Transverse colon (tissue), 4 donors: ENCODE results near the gene COL4A5. TPM values are rescaled to one million over a fixed set of nuclear protein-coding genes. Genes with fewer than 3 reads are reported as not detected.

ENCODE experiments used
- DNase-seq: peaks from one replicate; pipeline ENCODE4 v3.0.0-alpha.2; 2019
- H3K27ac ChIP-seq, 4 donors: fragments of 200-600 bp; sonication (generic); 2 replicates each; pipeline ENCODE4 v1.5.1; 2016 to 2018; ENCODE audit warnings: inconsistent platforms in 4 of 4
- H3K27me3 ChIP-seq: fragments of 200-600 bp; sonication (generic); 2 replicates; pipeline ENCODE4 v1.5.1; 2017; ENCODE audit warnings: inconsistent platforms
- H3K36me3 ChIP-seq, 4 donors: fragments of 200-600 bp; sonication (generic); 2 replicates each; pipeline ENCODE4 v1.5.1; 2017 to 2019; ENCODE audit warnings: inconsistent platforms in 4 of 4
- H3K4me1 ChIP-seq, 4 donors: fragments of 200-600 bp; sonication (generic); 2 replicates each; pipeline ENCODE4 v1.5.1; 2017 to 2020; ENCODE audit warnings: inconsistent platforms in 4 of 4
- H3K4me3 ChIP-seq, 4 donors: fragments of 200-600 bp; sonication (generic); 1 replicate in 1 of 4; 2 replicates in 3 of 4; pipeline versions ENCODE4 v1.5.1 to v1.6.1; 2017 to 2019; ENCODE audit warnings: inconsistent platforms in 4 of 4
- H3K9me3 ChIP-seq, 2 donors: fragments of 200-600 bp; sonication (generic); 2 replicates each; pipeline ENCODE4 v1.5.1; 2017 to 2019; ENCODE audit warnings: inconsistent platforms in 2 of 2
- CTCF ChIP-seq, 5 experiments: fragments of 200-600 bp in 3 of 5; fragments of 450-650 bp in 2 of 5; sonication (generic) in 3 of 5; IDR thresholded peaks; 1 replicate in 2 of 5; 2 replicates in 3 of 5; pipeline ENCODE4 v1.5.1; 2016 to 2017; ENCODE audit warnings: antibody characterized with exemption in 5 of 5, inconsistent platforms in 3 of 5, mild to moderate bottlenecking in 2 of 5, moderate library complexity in 1 of 5
- EP300 ChIP-seq: sonication (generic); formaldehyde crosslinking; IDR thresholded peaks from one replicate; pipeline ENCODE4 v1.6.1; 2017; ENCODE audit warnings: antibody characterized with exemption, low read depth
- POLR2A ChIP-seq: fragments of 450-650 bp; IDR thresholded peaks from one replicate; pipeline ENCODE4 v1.6.1; 2016; ENCODE audit warnings: antibody characterized with exemption, mild to moderate bottlenecking, moderate library complexity
- POLR2AphosphoS5 ChIP-seq, 3 donors: sonication (generic); formaldehyde crosslinking; IDR thresholded peaks; one replicate each; pipeline ENCODE4 v1.6.1; 2016; ENCODE audit warnings: antibody characterized with exemption in 3 of 3
- WGBS, 2 donors: methylation state at CpG; one replicate each; pipeline ENCODE4 v1.1.5; 2018; ENCODE audit warnings: low coverage in 1 of 2; 5-methylcytosine and 5-hydroxymethylcytosine counted together
- in situ Hi-C, 4 donors: fragments of 200-750 bp; cut with MboI; loops; one replicate each; pipeline versions ENCODE4 v1.15.0 to v1.15.1; 2017; ENCODE audit warnings: low sequenced_read_pairs in 3 of 4, low pct_ligation_motif_present in 1 of 4, low pct_unique_long_range_greater_than_20kb in 1 of 4
- intact Hi-C: fragments of 100-400 bp; cut with DNase I; formaldehyde crosslinking; loops from one replicate; pipeline ENCODE4 v1.15.1; 2023; ENCODE audit warnings: low total_unique reads
- total RNA-seq, 4 donors: library from RNA; depleted of rRNA; stranded (reverse); fragments of >200 nt; gene quantifications; one replicate each; pipeline ENCODE4 v1.1.0, GENCODE V29; 2016

Gene COL4A5
- total RNA-seq, 4 donors from 2014 or later = 0.75 to 8.1 (median 2.8) TPM

GRCh38 chrX:108664701-108665100 lies 225.1 kb downstream of the COL4A5 start:
- TF ChIP-seq POLR2A (no peak), POLR2AphosphoS5 (IDR thresholded peaks at IDR 0.05) (no peak), CTCF (IDR thresholded peaks at IDR 0.05) (no peak)
- H3K4me1 ChIP-seq = no peaks in the 10 kb centered on the region
- no peak overlapping the region for H3K27ac ChIP-seq
- no peak overlapping the region for H3K4me3 ChIP-seq
- H3K36me3 ChIP-seq = no peaks in the 10 kb centered on the region
- DNase-seq = no peak
- in situ Hi-C loops = no loop called here
- H3K9me3 ChIP-seq = no peaks in the 10 kb centered on the region
- intact Hi-C loops = no loop called here
- 85 to 100% methylated on average over 3 of the region's 3 CpGs for WGBS, 2 donors
- no peaks in the 10 kb centered on the region for H3K27me3 ChIP-seq

- Histone ChIP-seq H3K36me3 (no peaks in the 10 kb centered on the region), H3K4me1 (no peaks in the 10 kb centered on the region), H3K4me3 (no peak overlapping the region), H3K9me3 (no peaks in the 10 kb centered on the region), H3K27ac (no peak overlapping the region), H3K27me3 (no peaks in the 10 kb centered on the region)
- in situ Hi-C loops = no loop called here
- WGBS, 2 donors = 84% methylated on average over 1 of the region's 1 CpG; no CpG with 5 or more reads in 1 of the 2 donors
- no peak for TF ChIP-seq POLR2A
- no peak for TF ChIP-seq EP300
- no peak for TF ChIP-seq CTCF (IDR thresholded peaks at IDR 0.05)
- TF ChIP-seq POLR2AphosphoS5 (IDR thresholded peaks at IDR 0.05) = no peak
- intact Hi-C loops = no loop called here
- no peak for DNase-seq
Measured at GRCh38 chrX:108666101-108666500, 226.5 kb downstream of the COL4A5 start.

- in situ Hi-C loops = no loop called here
Measured at GRCh38 chrX:108671526-108671925, 231.9 kb downstream of the COL4A5 start.

GRCh38 chrX:108696690-108697089 lies 257.1 kb downstream of the COL4A5 start:
- TF ChIP-seq CTCF (IDR thresholded peaks at IDR 0.05) = no peak
- intact Hi-C loops = no loop called here
- H3K27ac ChIP-seq = no peak overlapping the region
- no peaks in the 10 kb centered on the region for H3K4me1 ChIP-seq
- no peaks in the 10 kb centered on the region for H3K36me3 ChIP-seq
- no peak for DNase-seq
- no peak overlapping the region for H3K4me3 ChIP-seq
- no peaks in the 10 kb centered on the region for H3K9me3 ChIP-seq
- in situ Hi-C loops = no loop called here
- H3K27me3 ChIP-seq = no peaks in the 10 kb centered on the region
- WGBS, 2 donors = 82 to 95% methylated on average over 3 of the region's 3 CpGs

More at GRCh38 chrX:108671526-108671925, 231.9 kb downstream of the COL4A5 start:
- no peak overlapping the region for H3K4me3 ChIP-seq
- intact Hi-C loops = no loop called here
- DNase-seq = no peak
- H3K27me3 ChIP-seq = no peaks in the 10 kb centered on the region
- no peaks in the 10 kb centered on the region for H3K4me1 ChIP-seq
- H3K9me3 ChIP-seq = no peaks in the 10 kb centered on the region
- no peak overlapping the region for H3K27ac ChIP-seq
- TF ChIP-seq POLR2AphosphoS5 (IDR thresholded peaks at IDR 0.05) (no peak), POLR2A (no peak), CTCF (IDR thresholded peaks at IDR 0.05) (no peak), EP300 (no peak)
- 79% methylated on average over 2 of the region's 2 CpGs; no CpG with 5 or more reads in 1 of the 2 donors for WGBS, 2 donors
- no peaks in the 10 kb centered on the region for H3K36me3 ChIP-seq
